NCI-H2196 (cell line): ENCODE results near the gene SIRT7.

Experiments
- DNase-seq: peaks from one replicate; lab custom pipeline; 2025; ENCODE audit not compliant: unreplicated experiment; lab: John Stamatoyannopoulos, UW

SIRT7 gene

GRCh38 chr17:81865733-81866439 is 52.1 kb downstream of the SIRT7 start:
- DNase-seq: peak; percentile 91

DNA sequence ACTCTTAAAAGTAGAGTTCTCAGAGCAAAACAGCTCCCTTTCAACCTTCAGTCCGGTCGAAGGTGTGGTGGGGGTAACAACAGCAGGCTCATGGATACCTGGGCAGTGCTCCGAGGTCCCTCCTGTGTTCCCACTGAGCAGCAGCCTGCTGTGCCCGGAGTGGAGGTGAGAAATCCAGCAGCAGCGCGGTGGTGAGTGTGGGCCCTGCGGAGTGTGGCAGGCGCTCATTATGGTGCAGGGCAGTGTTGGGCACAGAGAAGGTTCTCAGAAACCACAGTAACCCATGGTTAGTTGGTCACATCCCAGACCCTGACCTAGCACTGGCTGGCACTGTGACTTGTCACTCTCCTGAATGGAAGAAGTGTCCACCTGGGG is 52.6 kb downstream of the SIRT7 start:
- no peak for DNase-seq

DNA sequence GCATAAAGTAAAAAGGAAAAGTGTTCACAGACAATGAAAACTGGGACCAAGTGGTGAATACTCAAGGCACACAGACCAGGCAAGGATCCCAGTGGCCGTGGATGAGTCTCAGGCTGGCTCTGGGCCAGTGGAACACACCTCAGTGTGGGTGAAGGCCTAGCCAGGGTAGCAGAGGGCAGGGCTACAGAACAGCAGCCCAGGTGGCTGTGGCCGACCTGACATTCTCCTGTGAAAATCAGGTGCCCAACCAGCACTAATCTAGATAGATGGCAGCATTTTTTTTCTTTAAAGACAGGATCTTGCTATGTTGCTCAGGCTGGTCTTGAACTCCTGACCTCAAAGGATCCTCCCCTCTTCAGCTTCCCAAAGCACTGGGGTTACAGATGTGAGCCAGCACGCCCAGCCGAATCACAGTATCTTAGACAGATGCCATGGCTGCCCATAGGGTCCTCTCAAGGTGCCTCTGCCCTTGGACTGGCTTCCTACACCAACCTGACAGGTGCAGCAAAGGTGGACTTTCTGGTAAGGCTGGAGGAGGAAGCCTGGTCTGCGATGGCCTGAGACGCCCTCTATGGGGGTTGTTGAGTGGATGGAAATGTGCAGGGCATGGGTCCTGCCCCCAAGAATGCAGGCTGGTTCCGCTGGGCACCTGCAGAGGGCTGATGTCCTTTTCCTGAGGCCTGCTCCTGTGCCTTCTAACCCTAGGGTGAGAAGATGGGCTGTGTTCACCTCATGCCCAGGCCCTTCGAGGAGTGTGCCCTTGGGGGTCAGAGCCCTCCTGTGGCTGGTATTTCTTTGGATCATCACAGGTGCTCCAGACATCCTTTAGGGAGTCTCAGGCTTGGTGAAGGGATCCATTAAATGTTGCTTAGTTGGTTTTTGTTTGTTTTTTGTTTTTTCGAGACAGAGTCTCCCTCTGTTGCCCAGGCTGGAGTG is 53.9 kb downstream of the SIRT7 start:
- DNase-seq: no peak

DNA sequence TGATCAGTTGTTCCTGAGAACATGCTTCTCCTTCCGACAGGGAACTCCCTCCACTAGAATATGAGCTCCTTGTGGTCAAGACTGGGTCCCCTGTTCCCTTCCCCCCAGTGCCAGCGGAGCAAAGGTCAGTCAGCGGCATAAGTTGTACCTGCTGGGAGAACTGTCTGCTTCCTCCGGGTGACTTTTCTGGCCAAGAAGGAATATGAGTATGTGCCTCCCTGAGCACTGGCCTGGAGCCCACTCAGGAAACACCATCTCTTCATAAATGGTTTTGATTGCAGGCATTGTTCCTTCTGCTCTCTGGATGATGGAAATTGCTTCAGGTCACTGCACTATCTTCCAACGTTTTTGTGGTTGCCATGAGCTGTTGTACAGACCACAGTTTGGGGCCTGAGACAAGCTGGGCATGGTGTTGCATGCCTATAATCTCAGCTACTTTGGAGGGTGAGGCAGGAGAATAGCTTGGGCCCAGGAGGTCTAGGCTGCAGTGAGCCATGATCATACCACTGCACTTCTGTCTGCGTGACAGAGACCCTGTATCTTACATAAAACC is 54.8 kb downstream of the SIRT7 start:
- DNase-seq: no peak
